ENCODE results near the gene EFNA5. TPM values are rescaled to one million over a fixed set of nuclear protein-coding genes. Genes with fewer than 3 reads are reported as not detected.

The EFNA5 gene
- total and polyA plus RNA-seq, 2 experiments from 2014 or later, result 8.5 to 18.8 TPM

DNA sequence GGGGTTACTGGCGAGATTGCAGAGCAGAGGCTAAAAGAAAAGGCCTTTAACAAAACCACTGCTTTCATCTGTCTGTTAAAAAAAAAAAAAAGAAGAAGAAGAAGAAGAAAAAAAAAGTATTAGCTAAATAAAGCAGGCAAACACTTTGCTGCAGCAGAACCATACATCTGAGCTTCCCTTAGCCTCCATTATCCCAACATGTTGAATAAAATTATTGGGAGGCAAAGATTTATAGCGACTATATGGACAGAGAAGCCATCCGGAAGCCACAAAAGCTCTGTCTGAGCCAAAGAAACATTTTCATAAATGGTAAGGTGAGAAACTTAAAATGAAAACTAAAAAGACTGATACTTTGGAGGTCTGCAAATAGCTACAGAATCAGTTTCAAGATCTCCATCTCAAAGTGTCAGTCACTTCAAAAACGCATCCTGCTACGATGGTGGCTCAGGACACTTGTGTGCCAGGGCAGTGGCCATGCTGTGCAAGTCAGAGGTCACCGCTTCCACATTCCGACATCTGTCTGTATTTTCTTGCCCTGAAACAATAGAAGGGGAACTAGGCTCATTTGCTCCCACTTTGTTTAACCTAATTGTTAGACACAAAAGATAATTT, 9.6 kb downstream of the EFNA5 start:
- WGBS (ENCODE audit: low lambda C conversion rate, missing lambda C conversion rate), result 91% methylated on average over 7 of the region's 7 CpGs
- H3K79me2 ChIP-seq, result peaks cover 98% of the 10 kb centered on the region
- peaks cover 3% of the 10 kb centered on the region for H3K4me1 ChIP-seq (ENCODE audit: insufficient read depth)
- no peak for DNase-seq (ENCODE audit: low spot score)
- H4K20me1 ChIP-seq (ENCODE audit: insufficient read depth, poor library complexity, severe bottlenecking), result no peaks in the 10 kb centered on the region
- H3K27ac ChIP-seq, result no peak overlapping the region
- no peaks in the 10 kb centered on the region for H3K9me2 ChIP-seq (replicated peaks; ENCODE audit: insufficient read depth)
- no peaks in the 10 kb centered on the region for H3K27me3 ChIP-seq
- H3K4me2 ChIP-seq, result no peak overlapping the region
- no peak for TF ChIP-seq EZH2 (IDR thresholded peaks at IDR 0.05; ENCODE audit: borderline replicate concordance)
- TF ChIP-seq EZH2phosphoT487 (IDR thresholded peaks at IDR 0.05; ENCODE audit: low read depth, severe bottlenecking, unreplicated experiment), result no peak
- no peak for TF ChIP-seq CTCF (IDR thresholded peaks at IDR 0.05; ENCODE audit: poor library complexity)
- no peaks in the 10 kb centered on the region for H3K9me3 ChIP-seq (ENCODE audit: low read depth)
- H3K36me3 ChIP-seq (replicated peaks; ENCODE audit: insufficient read depth, low read depth), result no peaks in the 10 kb centered on the region
- H3K4me3 ChIP-seq, result no peak overlapping the region
- no peak overlapping the region for H2AFZ ChIP-seq

DNA sequence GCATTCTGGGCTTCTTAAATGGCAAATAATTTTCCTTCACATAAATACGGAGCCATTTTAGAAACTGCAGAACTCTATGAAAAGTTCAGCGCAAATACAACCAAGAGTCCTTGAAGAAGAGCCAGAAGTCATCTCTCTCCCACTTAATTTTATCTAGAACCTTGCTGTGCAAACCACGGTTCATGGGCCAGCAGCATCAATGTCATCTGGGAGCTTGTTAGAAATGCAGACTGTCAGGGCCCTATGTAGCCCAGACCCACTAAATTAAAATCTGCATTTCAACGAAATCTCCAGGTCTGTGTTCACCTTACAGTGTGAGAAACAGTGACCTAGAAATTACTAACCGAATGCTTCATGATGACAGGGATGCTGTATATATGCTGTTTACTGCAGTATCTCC, 12.2 kb downstream of the EFNA5 start:
- no peaks in the 10 kb centered on the region for H3K36me3 ChIP-seq (replicated peaks; ENCODE audit: insufficient read depth, low read depth)
- TF ChIP-seq EZH2 (IDR thresholded peaks at IDR 0.05; ENCODE audit: borderline replicate concordance), result no peak
- TF ChIP-seq EZH2phosphoT487 (IDR thresholded peaks at IDR 0.05; ENCODE audit: low read depth, severe bottlenecking, unreplicated experiment), result no peak
- no peak for TF ChIP-seq CTCF (IDR thresholded peaks at IDR 0.05; ENCODE audit: poor library complexity)
- H3K9me3 ChIP-seq (ENCODE audit: low read depth), result no peaks in the 10 kb centered on the region
- no peaks in the 10 kb centered on the region for H3K9me2 ChIP-seq (replicated peaks; ENCODE audit: insufficient read depth)
- whole genome bisulfite sequencing (ENCODE audit: low lambda C conversion rate, missing lambda C conversion rate), result 86% methylated on average over 5 of the region's 5 CpGs
- H3K79me2 ChIP-seq, result peaks cover 93% of the 10 kb centered on the region
- no peak overlapping the region for H3K4me3 ChIP-seq
- H3K27me3 ChIP-seq, result no peaks in the 10 kb centered on the region
- DNase-seq (ENCODE audit: low spot score), result no peak
- H3K4me1 ChIP-seq (ENCODE audit: insufficient read depth), result peaks cover under 1% of the 10 kb centered on the region
- H3K4me2 ChIP-seq, result no peak overlapping the region
- H2AFZ ChIP-seq, result no peak overlapping the region
- H3K27ac ChIP-seq, result no peak overlapping the region
- peaks cover 6% of the 10 kb centered on the region for H4K20me1 ChIP-seq (ENCODE audit: insufficient read depth, poor library complexity, severe bottlenecking)

GRCh38 chr5:107655831-107656230, 14.9 kb downstream of the EFNA5 start:
- no peak overlapping the region for H3K4me2 ChIP-seq

More at GRCh38 chr5:107655831-107656230, 14.9 kb downstream of the EFNA5 start:
- H2AFZ ChIP-seq, result no peak overlapping the region
- no peak for TF ChIP-seq EZH2phosphoT487 (IDR thresholded peaks at IDR 0.05; ENCODE audit: low read depth, severe bottlenecking, unreplicated experiment)
- TF ChIP-seq EZH2 (IDR thresholded peaks at IDR 0.05; ENCODE audit: borderline replicate concordance), result no peak
- no peak for TF ChIP-seq CTCF (IDR thresholded peaks at IDR 0.05; ENCODE audit: poor library complexity)
- H3K4me3 ChIP-seq, result no peak overlapping the region
- H3K9me3 ChIP-seq (ENCODE audit: low read depth), result no peaks in the 10 kb centered on the region
- no peaks in the 10 kb centered on the region for H3K27me3 ChIP-seq
- peaks cover 92% of the 10 kb centered on the region for H3K79me2 ChIP-seq
- WGBS (ENCODE audit: low lambda C conversion rate, missing lambda C conversion rate), result 87% methylated on average over 3 of the region's 3 CpGs
- no peaks in the 10 kb centered on the region for H3K9me2 ChIP-seq (replicated peaks; ENCODE audit: insufficient read depth)
- DNase-seq (ENCODE audit: low spot score), result no peak
- no peak overlapping the region for H3K27ac ChIP-seq
- peaks cover 9% of the 10 kb centered on the region for H3K4me1 ChIP-seq (ENCODE audit: insufficient read depth)
- peaks cover 6% of the 10 kb centered on the region for H4K20me1 ChIP-seq (ENCODE audit: insufficient read depth, poor library complexity, severe bottlenecking)
- no peaks in the 10 kb centered on the region for H3K36me3 ChIP-seq (replicated peaks; ENCODE audit: insufficient read depth, low read depth)
